Neuronal stem cell (in vitro differentiated cells): ENCODE data around the gene EFL1.

Experiments used
- DNase-seq: peaks from one replicate; pipeline ENCODE4 v3.0.0-alpha.2; 2013; ENCODE audit warnings: low spot score
- H2AFZ ChIP-seq: one replicate; pipeline ENCODE4 v1.6.1; 2013; ENCODE audit warnings: mild to moderate bottlenecking, low read length, inconsistent platforms
- H2AK5ac ChIP-seq: 2 replicates; pipeline ENCODE4 v1.6.1; 2013; ENCODE audit warnings: low read depth, mild to moderate bottlenecking, inconsistent platforms, low read length, moderate library complexity, mixed read lengths
- H2BK120ac ChIP-seq: 2 replicates; pipeline ENCODE4 v1.6.1; 2013; ENCODE audit warnings: low read depth, mild to moderate bottlenecking, inconsistent platforms, low read length, moderate library complexity, mixed read lengths
- H2BK12ac ChIP-seq: one replicate; pipeline ENCODE4 v1.6.1; 2013; ENCODE audit warnings: low read length, inconsistent platforms
- H2BK15ac ChIP-seq: 2 replicates; pipeline ENCODE4 v1.6.1; 2013; ENCODE audit warnings: mild to moderate bottlenecking, low read length, inconsistent platforms, mixed read lengths
- H2BK5ac ChIP-seq: one replicate; pipeline ENCODE4 v1.6.1; 2013; ENCODE audit warnings: inconsistent platforms, mild to moderate bottlenecking, low read length, moderate library complexity
- H3K14ac ChIP-seq: one replicate; pipeline ENCODE4 v1.6.1; 2013; ENCODE audit warnings: low read length, inconsistent platforms
- H3K18ac ChIP-seq: 2 replicates; pipeline ENCODE4 v1.6.1; 2013; ENCODE audit warnings: low read length, inconsistent platforms
- H3K23ac ChIP-seq: 2 replicates; pipeline ENCODE4 v1.6.1; 2013; ENCODE audit warnings: low read depth, mild to moderate bottlenecking, mixed read lengths, low read length, inconsistent platforms; ENCODE audit not compliant: poor library complexity
- H3K27ac ChIP-seq: replicated peaks from 3 replicates; pipeline ENCODE4 v1.5.1; 2013; ENCODE audit warnings: low read length, inconsistent platforms
- H3K27me3 ChIP-seq, 3 experiments: 2 replicates each; pipeline ENCODE4 v1.6.1; 2013; ENCODE audit warnings: low read length in 3 of 3, mild to moderate bottlenecking in 2 of 3, inconsistent platforms in 1 of 3, low read depth in 1 of 3, mixed read lengths in 1 of 3, moderate library complexity in 1 of 3; ENCODE audit not compliant: control insufficient read depth in 3 of 3, insufficient read depth in 3 of 3
- H3K36me3 ChIP-seq, 2 donors: replicated peaks in 1 of 2; 2 replicates each; pipeline ENCODE4 v1.6.1; 2013; ENCODE audit warnings: low read length in 2 of 2; ENCODE audit not compliant: control insufficient read depth in 2 of 2, insufficient read depth in 2 of 2
- H3K4ac ChIP-seq: 2 replicates; pipeline ENCODE4 v1.6.1; 2013; ENCODE audit warnings: inconsistent platforms, mild to moderate bottlenecking, low read length, moderate library complexity
- H3K4me1 ChIP-seq, 2 donors: 1 replicate in 1 of 2; 2 replicates in 1 of 2; pipeline ENCODE4 v1.6.1; 2013; ENCODE audit warnings: low read length in 2 of 2, low read depth in 1 of 2; ENCODE audit not compliant: control insufficient read depth in 2 of 2, insufficient read depth in 1 of 2
- H3K4me2 ChIP-seq: one replicate; pipeline ENCODE4 v1.6.1; 2013; ENCODE audit warnings: mild to moderate bottlenecking, low read length, inconsistent platforms; ENCODE audit not compliant: insufficient read depth, poor library complexity, severe bottlenecking
- H3K4me3 ChIP-seq, 2 donors: 2 replicates each; pipeline ENCODE4 v1.5.1; 2013; ENCODE audit warnings: low read length in 2 of 2, mild to moderate bottlenecking in 2 of 2, inconsistent platforms in 1 of 2, moderate library complexity in 1 of 2
- H3K79me1 ChIP-seq: one replicate; pipeline ENCODE4 v1.6.1; 2013; ENCODE audit warnings: low read depth, mild to moderate bottlenecking, inconsistent platforms, low read length, moderate library complexity
- H3K9ac ChIP-seq: one replicate; pipeline ENCODE4 v1.6.1; 2013; ENCODE audit warnings: mild to moderate bottlenecking, low read depth, low read length, inconsistent platforms; ENCODE audit not compliant: poor library complexity
- H3K9me3 ChIP-seq, 2 donors: replicated peaks in 1 of 2; 2 replicates each; pipeline versions ENCODE3 to v1.6.1; 2013; ENCODE audit warnings: low read length in 2 of 2, mild to moderate bottlenecking in 2 of 2, inconsistent platforms in 1 of 2, low read depth in 1 of 2, mixed read lengths in 1 of 2, moderate library complexity in 1 of 2; ENCODE audit not compliant: control insufficient read depth in 2 of 2, insufficient read depth in 1 of 2
- H4K8ac ChIP-seq: one replicate; pipeline ENCODE4 v1.6.1; 2013; ENCODE audit warnings: low read depth, mild to moderate bottlenecking, inconsistent platforms, low read length, moderate library complexity
- H4K91ac ChIP-seq: one replicate; pipeline ENCODE4 v1.6.1; 2013; ENCODE audit warnings: low read length, low read depth, mild to moderate bottlenecking, inconsistent platforms; ENCODE audit not compliant: poor library complexity
- WGBS, 2 donors: extraction: QIAGEN DNeasy Blood & Tissue Kit; methylation state at CpG; one replicate each; pipeline ENCODE4 v1.1.7; 2013; ENCODE audit warnings: missing lambda C conversion rate in 2 of 2, mixed read lengths in 1 of 2; ENCODE audit not compliant: insufficient read length in 2 of 2, insufficient replicate concordance in 1 of 2; ENCODE audit errors: extremely low coverage in 2 of 2; 5-methylcytosine and 5-hydroxymethylcytosine counted together

The EFL1 gene

GRCh38 chr15:82176542-82176941, 86.0 kb downstream of the EFL1 start:
- Histone ChIP-seq H2BK5ac (no peak overlapping the region), H4K8ac (no peak overlapping the region), H3K23ac (no peak overlapping the region), H3K4me2 (no peak overlapping the region), H2AK5ac (no peak overlapping the region), H3K79me1 (no peaks in the 10 kb centered on the region), H2AFZ (no peak overlapping the region), H2BK12ac (no peak overlapping the region), H3K27ac (no peak overlapping the region), H3K9me3 (no peaks in the 10 kb centered on the region), H3K4ac (no peak overlapping the region), H3K36me3 (peaks cover 0 to 2% of the 10 kb centered on the region in 2 donors), H3K9ac (no peak overlapping the region), H3K14ac (no peak overlapping the region), H4K91ac (no peak overlapping the region), H3K18ac (no peak overlapping the region), H3K4me1 (no peaks in the 10 kb centered on the region), H3K4me3 (no peak overlapping the region), H2BK120ac (no peak overlapping the region), H3K27me3 (no peaks in the 10 kb centered on the region), H2BK15ac (no peak overlapping the region)
- DNase-seq: no peak
- WGBS, 2 donors: no CpG with 5 or more reads among the region's 2 CpGs

- H2BK5ac ChIP-seq: no peak overlapping the region
- no peaks in the 10 kb centered on the region for H3K36me3 ChIP-seq
- no peak overlapping the region for H3K4me2 ChIP-seq
- H3K4me3 ChIP-seq: no peak overlapping the region
- no peak overlapping the region for H2BK120ac ChIP-seq
- no peak for DNase-seq
- no peak overlapping the region for H3K27ac ChIP-seq
- no peak overlapping the region for H3K18ac ChIP-seq
- H2AK5ac ChIP-seq: no peak overlapping the region
- H3K79me1 ChIP-seq: no peaks in the 10 kb centered on the region
- H4K91ac ChIP-seq: no peak overlapping the region
- no peaks in the 10 kb centered on the region for H3K9me3 ChIP-seq
- no peak overlapping the region for H2BK15ac ChIP-seq
- no CpG with 5 or more reads among the region's 5 CpGs for WGBS, 2 donors
- H3K4me1 ChIP-seq: no peaks in the 10 kb centered on the region
- no peak overlapping the region for H3K4ac ChIP-seq
- no peak overlapping the region for H3K14ac ChIP-seq
- no peaks in the 10 kb centered on the region for H3K27me3 ChIP-seq
- H3K23ac ChIP-seq: no peak overlapping the region
- no peak overlapping the region for H2AFZ ChIP-seq
- no peak overlapping the region for H2BK12ac ChIP-seq
- H3K9ac ChIP-seq: no peak overlapping the region
- H4K8ac ChIP-seq: no peak overlapping the region
Observed at GRCh38 chr15:82174471-82175235, 87.9 kb downstream of the EFL1 start.

GRCh38 chr15:82173108-82173507, 89.4 kb downstream of the EFL1 start:
- Histone ChIP-seq H3K4me2 (no peak overlapping the region), H3K4me1 (no peaks in the 10 kb centered on the region), H4K91ac (no peak overlapping the region), H3K4me3 (no peak overlapping the region), H3K18ac (no peak overlapping the region), H2BK12ac (no peak overlapping the region), H3K4ac (no peak overlapping the region), H2BK15ac (no peak overlapping the region), H2AFZ (no peak overlapping the region), H3K14ac (no peak overlapping the region), H3K79me1 (no peaks in the 10 kb centered on the region), H4K8ac (no peak overlapping the region), H3K9ac (no peak overlapping the region), H3K9me3 (no peaks in the 10 kb centered on the region), H2AK5ac (no peak overlapping the region), H3K27me3 (no peaks in the 10 kb centered on the region), H3K27ac (no peak overlapping the region), H3K23ac (no peak overlapping the region), H2BK120ac (no peak overlapping the region), H2BK5ac (no peak overlapping the region), H3K36me3 (peaks cover 0 to 3% of the 10 kb centered on the region in 2 donors)
- DNase-seq: no peak
- WGBS, 2 donors: no CpG with 5 or more reads among the region's 1 CpG

GRCh38 chr15:82172506-82172905, 90.0 kb downstream of the EFL1 start:
- Histone ChIP-seq H3K18ac (no peak overlapping the region), H3K9ac (no peak overlapping the region), H3K14ac (no peak overlapping the region), H2BK120ac (no peak overlapping the region), H3K4ac (no peak overlapping the region), H2BK15ac (no peak overlapping the region), H3K27me3 (no peaks in the 10 kb centered on the region), H2AFZ (no peak overlapping the region), H3K4me3 (no peak overlapping the region), H2AK5ac (no peak overlapping the region), H2BK5ac (no peak overlapping the region), H2BK12ac (no peak overlapping the region), H3K36me3 (peaks cover 0 to 3% of the 10 kb centered on the region in 2 donors), H4K91ac (no peak overlapping the region), H3K9me3 (no peaks in the 10 kb centered on the region), H3K27ac (no peak overlapping the region), H4K8ac (no peak overlapping the region), H3K4me2 (no peak overlapping the region), H3K4me1 (no peaks in the 10 kb centered on the region), H3K79me1 (no peaks in the 10 kb centered on the region), H3K23ac (no peak overlapping the region)
- DNase-seq: no peak
- WGBS, 2 donors: no CpG with 5 or more reads among the region's 4 CpGs
